ENCODE data around the gene NAA50. TPM values are rescaled to one million over a fixed set of nuclear protein-coding genes. Genes with fewer than 3 reads are reported as not detected.
A peak's percentile ranks its signal among the peaks of the same experiment; 100 is the strongest.

NAA50 gene
- total and polyA plus RNA-seq, 3 donors from 2014 or later = 100.0 to 174 (median 139) TPM

DNA sequence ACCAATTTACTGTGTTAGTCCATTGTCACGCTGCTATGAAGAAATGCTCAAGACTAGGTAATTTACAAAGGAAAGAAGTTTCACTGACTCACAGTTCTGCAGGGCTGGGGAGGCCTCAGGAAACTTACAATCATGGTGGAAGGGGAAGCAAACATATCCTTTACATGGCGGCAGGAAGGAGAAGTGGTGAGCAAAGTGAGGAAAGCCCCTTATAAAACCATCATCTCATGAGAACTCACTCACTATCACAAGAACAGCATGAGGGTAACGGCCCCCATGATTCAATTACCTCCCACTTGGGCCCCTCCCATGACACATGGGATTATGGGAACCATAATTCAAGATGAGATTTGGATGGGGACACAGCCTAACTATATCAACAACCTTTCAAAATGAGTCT lies 69.8 kb downstream of the NAA50 start:
- H3K27me3 ChIP-seq = no peaks in the 10 kb centered on the region
- no peak overlapping the region for H3K27ac ChIP-seq
- no peak for DNase-seq
- no peaks in the 10 kb centered on the region for H3K9me3 ChIP-seq
- no peak overlapping the region for H3K4me3 ChIP-seq
- 92 to 93% methylated on average over 3 of the region's 3 CpGs for WGBS, 2 donors
- H3K4me1 ChIP-seq = no peaks in the 10 kb centered on the region
- TF ChIP-seq, protein P1, sequence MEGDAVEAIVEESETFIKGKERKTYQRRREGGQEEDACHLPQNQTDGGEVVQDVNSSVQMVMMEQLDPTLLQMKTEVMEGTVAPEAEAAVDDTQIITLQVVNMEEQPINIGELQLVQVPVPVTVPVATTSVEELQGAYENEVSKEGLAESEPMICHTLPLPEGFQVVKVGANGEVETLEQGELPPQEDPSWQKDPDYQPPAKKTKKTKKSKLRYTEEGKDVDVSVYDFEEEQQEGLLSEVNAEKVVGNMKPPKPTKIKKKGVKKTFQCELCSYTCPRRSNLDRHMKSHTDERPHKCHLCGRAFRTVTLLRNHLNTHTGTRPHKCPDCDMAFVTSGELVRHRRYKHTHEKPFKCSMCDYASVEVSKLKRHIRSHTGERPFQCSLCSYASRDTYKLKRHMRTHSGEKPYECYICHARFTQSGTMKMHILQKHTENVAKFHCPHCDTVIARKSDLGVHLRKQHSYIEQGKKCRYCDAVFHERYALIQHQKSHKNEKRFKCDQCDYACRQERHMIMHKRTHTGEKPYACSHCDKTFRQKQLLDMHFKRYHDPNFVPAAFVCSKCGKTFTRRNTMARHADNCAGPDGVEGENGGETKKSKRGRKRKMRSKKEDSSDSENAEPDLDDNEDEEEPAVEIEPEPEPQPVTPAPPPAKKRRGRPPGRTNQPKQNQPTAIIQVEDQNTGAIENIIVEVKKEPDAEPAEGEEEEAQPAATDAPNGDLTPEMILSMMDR (IDR thresholded peaks at IDR 0.05) = no peak
- TF ChIP-seq POLR2A (IDR thresholded peaks at IDR 0.05) = no peak
- no peaks in the 10 kb centered on the region for H3K36me3 ChIP-seq (ENCODE audit: low read depth, missing control alignments)
- intact Hi-C loops (cut with DNase I; ENCODE audit: low total_unique reads) = no loop called here

DNA sequence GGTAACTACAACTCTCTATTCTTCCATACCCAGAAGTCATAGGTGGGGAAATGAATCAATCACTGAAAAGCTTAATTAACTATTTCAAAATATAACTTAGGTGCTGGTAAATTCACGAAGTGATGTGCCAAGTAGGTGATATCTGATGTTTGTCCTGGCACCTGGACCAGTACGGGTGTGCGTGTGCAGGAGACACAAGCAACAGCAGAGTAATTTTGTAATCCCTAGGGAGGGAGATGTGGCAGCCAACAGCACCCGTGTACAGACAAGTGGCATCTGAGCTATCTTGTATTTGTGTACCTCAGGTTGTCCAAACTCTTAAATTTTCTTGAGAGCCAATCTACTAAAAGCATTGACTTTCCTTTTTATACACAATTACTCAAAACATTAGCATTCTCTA lies 72.5 kb downstream of the NAA50 start:
- no peak overlapping the region for H3K27ac ChIP-seq
- H3K9me3 ChIP-seq = no peaks in the 10 kb centered on the region
- intact Hi-C loops (cut with DNase I; ENCODE audit: low total_unique reads) = no loop called here
- H3K36me3 ChIP-seq (ENCODE audit: low read depth, missing control alignments) = no peaks in the 10 kb centered on the region
- TF ChIP-seq POLR2A (IDR thresholded peaks at IDR 0.05) = no peak
- TF ChIP-seq, protein P1 (IDR thresholded peaks at IDR 0.05) = no peak
- H3K27me3 ChIP-seq = no peaks in the 10 kb centered on the region
- WGBS, 2 donors = 89 to 97% methylated on average over 4 of the region's 4 CpGs
- H3K4me3 ChIP-seq = no peak overlapping the region
- H3K4me1 ChIP-seq = no peaks in the 10 kb centered on the region
- no peak for DNase-seq

DNA sequence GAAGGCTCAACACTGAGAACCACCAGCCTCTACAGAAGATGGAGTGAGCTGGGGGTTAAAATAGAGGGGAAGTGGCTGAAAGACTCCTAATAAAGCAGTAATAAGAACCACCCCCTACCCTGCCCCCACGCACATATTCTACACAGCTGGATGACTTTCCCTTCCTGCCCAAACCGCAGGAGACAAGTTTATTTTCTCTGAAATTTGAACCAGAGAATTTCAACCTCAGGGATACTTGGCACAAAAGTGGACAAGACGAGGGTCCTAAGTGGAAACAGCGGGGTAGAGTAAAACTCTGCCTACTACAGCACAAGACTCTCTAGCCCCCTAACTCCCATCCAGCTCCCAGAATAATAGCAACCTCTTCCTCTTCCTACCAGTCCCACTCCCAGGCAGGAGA lies 78.0 kb downstream of the NAA50 start:
- H3K4me3 ChIP-seq = no peak overlapping the region
- no peaks in the 10 kb centered on the region for H3K36me3 ChIP-seq (ENCODE audit: low read depth, missing control alignments)
- H3K9me3 ChIP-seq = no peaks in the 10 kb centered on the region
- peak overlapping the region in 1 of 2 donors; percentile 51 for H3K27ac ChIP-seq
- no peaks in the 10 kb centered on the region for H3K27me3 ChIP-seq
- intact Hi-C loops (cut with DNase I; ENCODE audit: low total_unique reads) = no loop called here
- H3K4me1 ChIP-seq = no peaks in the 10 kb centered on the region
- no peak for DNase-seq
- TF ChIP-seq, protein P1 (IDR thresholded peaks at IDR 0.05) = no peak
- TF ChIP-seq POLR2A (IDR thresholded peaks at IDR 0.05) = no peak
- WGBS, 2 donors = 56 to 76% methylated on average over 4 of the region's 4 CpGs

Other genes starting within 250 kb of the NAA50 start
- gene SPICE1, start 231.1 kb downstream of the NAA50 start, total RNA-seq = 10 to 100 TPM; 29.4 to 31.2 TPM
- 12.6 TPM for gene SPICE1, start 231.1 kb downstream of the NAA50 start, polyA plus RNA-seq (ENCODE audit: insufficient read depth, low read depth, low replicate concordance)
- gene SIDT1, start 213.7 kb downstream of the NAA50 start, total RNA-seq = 1 to 10 TPM; 5.9 to 8.6 TPM
- 5.0 TPM for gene SIDT1, start 213.7 kb downstream of the NAA50 start, polyA plus RNA-seq (ENCODE audit: insufficient read depth, low read depth, low replicate concordance)
- 10 to 100 TPM; 22.7 to 25.4 TPM for gene USF3, start 49.6 kb downstream of the NAA50 start, total RNA-seq
- 8.6 TPM for gene USF3, start 49.6 kb downstream of the NAA50 start, polyA plus RNA-seq (ENCODE audit: insufficient read depth, low read depth, low replicate concordance)
- gene ATP6V1A, start 786 bp upstream of the NAA50 start, total RNA-seq = 10 to 100 TPM; 51.6 to 55.9 TPM
- gene ATP6V1A, start 786 bp upstream of the NAA50 start, polyA plus RNA-seq (ENCODE audit: insufficient read depth, low read depth, low replicate concordance) = 37.8 TPM
- 10 to 100 TPM; 24.1 to 24.3 TPM for gene GRAMD1C, start 92.5 kb upstream of the NAA50 start, total RNA-seq
- 45.5 TPM for gene GRAMD1C, start 92.5 kb upstream of the NAA50 start, polyA plus RNA-seq (ENCODE audit: insufficient read depth, low read depth, low replicate concordance)
- 10 to 100 TPM; 27.1 to 38.7 TPM for gene ZDHHC23, start 201.8 kb upstream of the NAA50 start, total RNA-seq
- gene ZDHHC23, start 201.8 kb upstream of the NAA50 start, polyA plus RNA-seq (ENCODE audit: insufficient read depth, low read depth, low replicate concordance) = 36.4 TPM